GM19240 (cell line): ENCODE data around the gene TMEM11.
"Not testable (repeated sequence)": the region's sequence is repeated elsewhere in the genome, so short reads cannot be mapped to it uniquely, and the experiment has no call there.

Experiments
- DNase-seq: peaks from one replicate; pipeline ENCODE4 v3.0.0; 2011; ENCODE audit warnings: low spot score; ENCODE audit not compliant: insufficient read length

Gene TMEM11

GRCh38 chr17:21212826-21213637 is 929 bp downstream of the TMEM11 start:
- no peak for DNase-seq

GRCh38 chr17:21211825-21212479 is 2.0 kb downstream of the TMEM11 start:
- DNase-seq = no peak

GRCh38 chr17:21210411-21211076 is 3.4 kb downstream of the TMEM11 start:
- no peak for DNase-seq

GRCh38 chr17:21209511-21210175 is 4.3 kb downstream of the TMEM11 start:
- DNase-seq = no peak

- no peak for DNase-seq
These were observed 5.6 kb downstream of the TMEM11 start for GRCh38 chr17:21208352-21208751.

- DNase-seq = no peak
These were observed 9.0 kb downstream of the TMEM11 start for GRCh38 chr17:21204935-21205334.

GRCh38 chr17:21202512-21202911 is 11.4 kb downstream of the TMEM11 start:
- no peak for DNase-seq

GRCh38 chr17:21201874-21202273 is 12.1 kb downstream of the TMEM11 start:
- DNase-seq = no peak

GRCh38 chr17:21201298-21201595 is 12.7 kb downstream of the TMEM11 start:
- DNase-seq = no peak

GRCh38 chr17:21200590-21201297 is 13.2 kb downstream of the TMEM11 start:
- no peak for DNase-seq

- no peak for DNase-seq
These were observed 14.1 kb downstream of the TMEM11 start for GRCh38 chr17:21199856-21200255.

- no peak for DNase-seq
These were observed 14.7 kb downstream of the TMEM11 start for GRCh38 chr17:21199311-21199710.

- DNase-seq = no peak
These were observed 15.6 kb downstream of the TMEM11 start for GRCh38 chr17:21198411-21198810.

GRCh38 chr17:21196126-21196525 is 17.8 kb downstream of the TMEM11 start:
- no peak for DNase-seq

- no peak for DNase-seq
These were observed 19.3 kb downstream of the TMEM11 start for GRCh38 chr17:21194703-21195102.

- no peak for DNase-seq
These were observed 19.7 kb downstream of the TMEM11 start for GRCh38 chr17:21194226-21194625.

GRCh38 chr17:21193031-21193430 is 20.9 kb downstream of the TMEM11 start:
- DNase-seq = no peak

- not testable (repeated sequence) for DNase-seq
These were observed 21.5 kb downstream of the TMEM11 start for GRCh38 chr17:21192414-21192813.

GRCh38 chr17:21191698-21192097 is 22.3 kb downstream of the TMEM11 start:
- no peak for DNase-seq

- DNase-seq = no peak
These were observed 23.9 kb downstream of the TMEM11 start for GRCh38 chr17:21190078-21190477.

- DNase-seq = no peak
These were observed 24.6 kb downstream of the TMEM11 start for GRCh38 chr17:21189361-21189760.
